Dendritic cell treated with granulocyte-macrophage colony-stimulating factor and Interleukin-4, amounts not matched to agents 40 ng/mL and 50 ng/mL, for 4 days (primary cell): Measurements from ENCODE around the gene TMEM92.
"Not testable (repeated sequence)": the region's sequence is repeated elsewhere in the genome, so short reads cannot be mapped to it uniquely, and the experiment has no call there.

Source experiments
- H3K27ac Mint-ChIP-seq: one replicate; pipeline ENCODE4 v1.8.0; 2022; ENCODE audit warnings: mild to moderate bottlenecking, mixed read lengths
- H3K27me3 Mint-ChIP-seq: one replicate; pipeline ENCODE4 v1.8.0; 2022; ENCODE audit warnings: mild to moderate bottlenecking, mixed read lengths
- H3K36me3 Mint-ChIP-seq: one replicate; pipeline ENCODE4 v1.8.0; 2022; ENCODE audit warnings: low read depth, mixed read lengths
- H3K4me1 Mint-ChIP-seq: one replicate; pipeline ENCODE4 v1.8.0; 2022; ENCODE audit warnings: low read depth, mixed read lengths
- H3K4me3 Mint-ChIP-seq: one replicate; pipeline ENCODE4 v1.8.0; 2022; ENCODE audit warnings: mild to moderate bottlenecking, moderate library complexity, mixed read lengths
- H3K9me3 Mint-ChIP-seq: one replicate; pipeline ENCODE4 v1.8.0; 2022; ENCODE audit warnings: mixed read lengths
- intact Hi-C: fragments of 100-400 bp; cut with micrococcal nuclease; formaldehyde crosslinking; loops from one replicate; pipeline ENCODE4 v1.15.0; 2022

The TMEM92 gene

GRCh38 chr17:50311112-50311460 lies 36.8 kb downstream of the TMEM92 start:
- Mint-ChIP-seq H3K4me1 (no peaks in the 10 kb centered on the region), H3K27ac (no peak overlapping the region), H3K36me3 (no peaks in the 10 kb centered on the region), H3K4me3 (no peak overlapping the region), H3K27me3 (peaks cover 31% of the 10 kb centered on the region), H3K9me3 (no peaks in the 10 kb centered on the region)
- intact Hi-C loops, result no loop called here

GRCh38 chr17:50311483-50311882 lies 37.2 kb downstream of the TMEM92 start:
- Mint-ChIP-seq H3K27ac (no peak overlapping the region), H3K36me3 (no peaks in the 10 kb centered on the region), H3K4me3 (no peak overlapping the region), H3K4me1 (no peaks in the 10 kb centered on the region), H3K9me3 (no peaks in the 10 kb centered on the region), H3K27me3 (peaks cover 31% of the 10 kb centered on the region)
- intact Hi-C loops, result no loop called here

DNA sequence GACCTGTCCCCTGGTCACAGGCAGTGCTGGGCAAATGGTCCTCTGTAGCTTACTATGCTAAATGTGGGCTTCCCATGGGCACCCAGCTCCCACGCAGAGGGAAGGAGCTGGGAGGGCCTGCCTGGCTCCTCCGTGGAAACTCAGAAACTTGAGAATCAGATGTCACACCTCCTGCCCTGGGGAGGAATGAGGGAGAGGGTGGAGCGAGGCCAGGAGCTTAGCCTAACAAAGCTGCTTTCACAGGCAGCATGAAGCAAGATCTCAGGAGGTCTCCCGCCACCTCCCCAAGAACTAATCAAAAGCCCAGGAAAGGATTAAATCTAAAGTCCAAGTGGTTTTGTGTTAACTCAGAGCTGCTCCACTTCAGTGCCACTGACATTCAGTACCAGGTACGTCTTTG lies 38.0 kb downstream of the TMEM92 start:
- Mint-ChIP-seq H3K4me3 (no peak overlapping the region), H3K4me1 (no peaks in the 10 kb centered on the region), H3K36me3 (no peaks in the 10 kb centered on the region), H3K9me3 (no peaks in the 10 kb centered on the region), H3K27ac (no peak overlapping the region), H3K27me3 (peaks cover 33% of the 10 kb centered on the region)
- intact Hi-C loops, result no loop called here

DNA sequence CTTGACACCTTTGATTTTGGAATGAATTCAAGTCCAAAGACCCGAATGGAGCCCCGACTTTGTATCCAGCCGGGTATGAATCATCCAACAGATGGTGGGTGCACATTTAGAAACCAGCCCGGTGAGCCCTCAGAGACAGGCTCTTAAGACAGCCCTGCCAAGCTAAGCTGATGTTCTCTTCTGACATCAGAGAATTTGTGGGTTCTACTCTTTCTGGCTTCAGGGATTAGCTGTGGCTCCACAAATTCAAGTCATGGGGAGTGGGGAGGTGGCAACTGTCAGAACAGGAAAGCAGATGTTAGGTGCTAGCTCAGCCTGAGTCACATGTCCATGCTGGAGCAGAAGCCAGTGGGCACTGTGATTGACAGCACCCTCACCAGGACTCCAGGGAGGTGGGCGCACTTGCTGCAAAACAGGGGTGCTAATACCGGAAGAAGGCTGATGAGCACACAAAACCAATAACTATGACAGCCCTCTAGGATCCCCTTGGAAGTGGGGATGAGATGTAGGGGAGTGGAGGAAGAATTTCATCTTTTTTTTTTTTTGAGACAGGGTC lies 40.3 kb downstream of the TMEM92 start:
- intact Hi-C loops, result no loop called here
- no peaks in the 10 kb centered on the region for H3K36me3 Mint-ChIP-seq
- H3K4me1 Mint-ChIP-seq, result no peaks in the 10 kb centered on the region
- no peaks in the 10 kb centered on the region for H3K9me3 Mint-ChIP-seq
- H3K27ac Mint-ChIP-seq, result no peak overlapping the region
- H3K27me3 Mint-ChIP-seq, result peaks cover 32% of the 10 kb centered on the region
- no peak overlapping the region for H3K4me3 Mint-ChIP-seq

DNA sequence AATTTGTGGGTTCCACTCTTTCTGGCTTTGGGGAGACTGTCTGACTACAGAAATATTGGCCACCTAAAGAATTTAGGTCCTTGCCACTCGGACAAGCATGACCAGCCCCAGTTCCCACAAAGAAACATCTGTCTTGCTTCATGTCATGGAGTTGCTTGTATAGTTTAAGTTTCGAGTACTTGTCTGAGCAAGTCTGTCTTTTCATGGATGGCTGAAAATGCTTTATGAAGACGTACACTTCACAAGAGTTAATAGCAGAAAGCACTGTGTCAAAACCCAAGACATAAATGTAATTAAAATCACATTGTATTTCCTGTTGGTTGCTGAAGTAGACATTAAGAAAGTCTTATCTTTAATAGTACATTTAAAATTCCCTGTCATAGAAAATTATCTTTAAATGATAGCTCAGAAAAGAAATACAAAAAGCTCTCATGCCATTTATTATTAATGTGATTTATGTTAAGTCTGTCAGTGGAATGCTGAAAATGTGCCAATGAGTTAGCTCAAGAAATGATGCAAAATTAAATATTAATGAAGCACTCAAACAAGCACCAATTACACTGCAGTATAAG lies 41.8 kb downstream of the TMEM92 start:
- intact Hi-C loops, result no loop called here
- Mint-ChIP-seq H3K9me3 (no peaks in the 10 kb centered on the region), H3K4me1 (no peaks in the 10 kb centered on the region), H3K27me3 (peaks cover 26% of the 10 kb centered on the region), H3K27ac (no peak overlapping the region), H3K36me3 (no peaks in the 10 kb centered on the region), H3K4me3 (no peak overlapping the region)

GRCh38 chr17:50316660-50317059 lies 42.4 kb downstream of the TMEM92 start:
- H3K9me3 Mint-ChIP-seq, H3K4me1 Mint-ChIP-seq, H3K27ac Mint-ChIP-seq, intact Hi-C loops, H3K36me3 Mint-ChIP-seq, H3K4me3 Mint-ChIP-seq: not testable (repeated sequence)
- peaks cover 23% of the 10 kb centered on the region for H3K27me3 Mint-ChIP-seq

- Mint-ChIP-seq H3K27me3 (peaks cover 20% of the 10 kb centered on the region), H3K4me3 (no peak overlapping the region), H3K9me3 (no peaks in the 10 kb centered on the region), H3K36me3 (no peaks in the 10 kb centered on the region), H3K27ac (no peak overlapping the region), H3K4me1 (no peaks in the 10 kb centered on the region)
- intact Hi-C loops, result no loop called here
Measured at GRCh38 chr17:50317121-50317520, 42.9 kb downstream of the TMEM92 start.

DNA sequence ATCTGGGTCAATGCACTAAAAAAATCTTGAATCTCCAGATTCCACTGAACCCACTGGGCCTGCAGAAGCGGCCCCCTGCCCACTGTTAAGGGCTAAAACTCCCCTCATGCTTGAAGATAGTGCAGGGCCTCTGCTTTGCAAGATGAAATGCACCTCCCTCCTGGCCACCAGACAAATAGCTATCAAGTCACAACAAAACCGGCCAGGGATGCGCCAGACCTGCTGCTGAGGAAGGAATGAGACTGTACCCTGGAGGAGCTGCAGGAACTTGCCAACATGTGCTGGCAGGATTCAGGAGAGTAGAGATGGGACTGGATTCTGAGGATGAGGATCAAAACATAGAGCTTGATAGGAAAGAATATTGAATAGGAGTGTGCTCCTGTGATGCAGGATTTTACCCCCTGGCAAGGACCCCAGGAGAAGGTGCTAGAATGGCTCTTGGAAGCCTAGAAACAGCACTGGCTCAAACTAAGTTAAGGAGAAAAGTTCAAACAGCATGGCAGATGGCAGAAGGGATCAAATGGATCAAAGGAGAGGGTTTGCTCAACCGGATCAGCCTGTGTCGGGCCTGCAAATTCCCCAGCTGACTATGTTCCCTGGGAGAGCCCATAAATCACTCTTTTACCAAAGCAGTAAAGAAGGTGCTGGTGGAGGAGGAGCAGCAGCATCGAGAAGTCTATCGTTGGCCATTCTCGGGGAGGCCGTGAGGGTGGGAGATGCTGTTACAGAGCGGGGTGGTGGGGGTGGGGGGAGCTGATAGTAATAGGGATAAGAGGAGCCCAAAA lies 44.4 kb downstream of the TMEM92 start:
- Mint-ChIP-seq H3K4me3 (no peak overlapping the region), H3K9me3 (no peaks in the 10 kb centered on the region), H3K4me1 (no peaks in the 10 kb centered on the region), H3K27ac (no peak overlapping the region), H3K27me3 (peaks cover 12% of the 10 kb centered on the region), H3K36me3 (no peaks in the 10 kb centered on the region)
- intact Hi-C loops, result no loop called here

DNA sequence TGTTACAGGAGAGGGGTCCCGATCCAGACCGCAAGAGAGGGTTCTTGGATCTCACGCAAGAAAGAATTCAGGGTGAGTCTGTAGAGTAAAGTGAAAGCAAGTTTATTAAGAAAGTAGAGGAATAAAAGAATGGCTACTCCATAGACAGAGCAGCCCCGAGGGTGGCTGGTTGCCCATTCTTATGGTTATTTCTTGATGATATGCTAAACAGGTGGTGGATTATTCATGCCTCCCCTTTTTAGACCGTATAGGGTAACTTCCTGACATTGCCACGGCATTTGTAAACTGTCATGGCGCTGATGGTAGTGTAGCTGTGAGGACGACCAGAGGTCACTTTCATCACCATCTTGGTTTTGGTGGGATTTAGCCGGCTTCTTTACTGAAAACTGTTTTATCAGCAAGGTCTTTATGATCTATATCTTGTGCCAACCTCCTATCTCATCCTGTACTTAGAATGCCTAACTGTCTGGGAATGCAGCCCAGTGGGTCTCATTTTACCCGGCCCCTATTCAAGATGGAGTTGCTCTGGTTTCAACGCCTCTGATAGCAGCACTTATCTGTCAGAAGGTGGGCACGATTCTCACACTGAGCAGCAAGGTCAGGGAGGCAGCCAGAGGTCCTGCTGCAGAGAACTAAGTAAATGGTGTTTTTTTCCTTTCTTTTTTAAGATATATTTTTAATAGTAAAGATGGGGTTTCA lies 45.2 kb downstream of the TMEM92 start:
- H3K4me1 Mint-ChIP-seq, result no peaks in the 10 kb centered on the region
- no peak overlapping the region for H3K27ac Mint-ChIP-seq
- no peak overlapping the region for H3K4me3 Mint-ChIP-seq
- H3K27me3 Mint-ChIP-seq, result peaks cover 8% of the 10 kb centered on the region
- intact Hi-C loops, result no loop called here
- no peaks in the 10 kb centered on the region for H3K9me3 Mint-ChIP-seq
- H3K36me3 Mint-ChIP-seq, result no peaks in the 10 kb centered on the region

GRCh38 chr17:50322271-50322670 lies 48.0 kb downstream of the TMEM92 start:
- no peak overlapping the region for H3K4me3 Mint-ChIP-seq
- peaks cover 6% of the 10 kb centered on the region for H3K4me1 Mint-ChIP-seq
- H3K27ac Mint-ChIP-seq, result no peak overlapping the region
- H3K9me3 Mint-ChIP-seq, result no peaks in the 10 kb centered on the region
- intact Hi-C loops, result no loop called here
- H3K27me3 Mint-ChIP-seq, result peaks cover 1% of the 10 kb centered on the region
- H3K36me3 Mint-ChIP-seq, result no peaks in the 10 kb centered on the region

- Mint-ChIP-seq H3K9me3 (no peaks in the 10 kb centered on the region), H3K27ac (no peak overlapping the region), H3K27me3 (peaks cover 1% of the 10 kb centered on the region), H3K4me3 (no peak overlapping the region), H3K4me1 (peaks cover 6% of the 10 kb centered on the region), H3K36me3 (no peaks in the 10 kb centered on the region)
- intact Hi-C loops, result no loop called here
Measured at GRCh38 chr17:50323060-50323459, 48.8 kb downstream of the TMEM92 start.

GRCh38 chr17:50325906-50326305 lies 51.6 kb downstream of the TMEM92 start:
- Mint-ChIP-seq H3K4me1 (peaks cover 16% of the 10 kb centered on the region), H3K9me3 (no peaks in the 10 kb centered on the region), H3K36me3 (no peaks in the 10 kb centered on the region), H3K4me3 (no peak overlapping the region), H3K27ac (no peak overlapping the region), H3K27me3 (peaks cover 2% of the 10 kb centered on the region)
- intact Hi-C loops, result no loop called here

DNA sequence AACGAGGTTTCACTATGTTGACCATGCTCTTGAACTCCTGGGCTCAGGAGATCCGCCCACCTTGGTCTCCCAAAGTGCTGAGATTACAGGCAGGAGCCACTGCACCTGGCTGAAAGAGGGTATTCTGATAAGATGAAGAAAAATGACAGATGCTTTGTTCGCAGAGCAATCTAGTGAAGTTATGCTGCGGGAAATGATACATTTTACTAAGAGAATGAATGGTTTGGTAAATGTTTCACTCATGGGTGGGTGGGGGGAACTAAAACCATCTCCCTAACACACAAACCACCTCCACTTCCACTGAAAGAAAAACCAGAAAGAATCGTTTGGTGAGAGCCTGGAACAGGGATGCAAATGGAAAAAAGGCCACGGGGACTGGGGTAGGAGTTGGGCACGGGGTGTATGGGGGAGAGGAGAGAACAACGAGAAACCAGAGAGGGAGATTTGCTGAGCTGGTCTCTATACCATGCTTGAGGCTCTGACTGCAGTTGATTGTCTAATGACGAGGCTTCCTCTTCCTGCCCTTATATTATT lies 52.6 kb downstream of the TMEM92 start:
- H3K27ac Mint-ChIP-seq, result no peak overlapping the region
- peaks cover 16% of the 10 kb centered on the region for H3K4me1 Mint-ChIP-seq
- H3K9me3 Mint-ChIP-seq, result no peaks in the 10 kb centered on the region
- peaks cover 2% of the 10 kb centered on the region for H3K27me3 Mint-ChIP-seq
- H3K4me3 Mint-ChIP-seq, result no peak overlapping the region
- intact Hi-C loops, result no loop called here
- no peaks in the 10 kb centered on the region for H3K36me3 Mint-ChIP-seq
